Left ventricle myocardium inferior (tissue), 1 donor: ENCODE measurements around the gene GABRB3. TPM values are rescaled to one million over a fixed set of nuclear protein-coding genes. Genes with fewer than 3 reads are reported as not detected.

Experiments used
- DNase-seq: peaks from one replicate; pipeline ENCODE4 v3.0.0-alpha.2; 2020
- H3K27ac ChIP-seq: fragments of 200-600 bp; replicated peaks from 2 replicates; pipeline ENCODE4 v1.8.0; 2021
- H3K27me3 ChIP-seq: fragments of 200-600 bp; 2 replicates; pipeline ENCODE4 v1.8.0; 2021; ENCODE audit warnings: low read depth
- H3K36me3 ChIP-seq: fragments of 200-600 bp; 2 replicates; pipeline ENCODE4 v1.8.0; 2021
- H3K4me1 ChIP-seq: fragments of 200-600 bp; 2 replicates; pipeline ENCODE4 v1.8.0; 2021
- H3K4me3 ChIP-seq: fragments of 200-600 bp; 2 replicates; pipeline ENCODE4 v1.8.0; 2021; ENCODE audit warnings: mild to moderate bottlenecking, moderate library complexity
- H3K9me3 ChIP-seq: fragments of 200-600 bp; replicated peaks from 2 replicates; pipeline ENCODE4 v1.8.0; 2021
- CTCF ChIP-seq: fragments of 200-600 bp; IDR thresholded peaks from 2 replicates; pipeline ENCODE4 v1.8.0; 2021; ENCODE audit warnings: antibody characterized with exemption, mild to moderate bottlenecking, borderline replicate concordance
- intact Hi-C: fragments of 100-400 bp; cut with micrococcal nuclease; formaldehyde crosslinking; loops from one replicate; pipeline ENCODE4 v1.11.0; 2022
- total RNA-seq: library from RNA; stranded (reverse); fragmentation: NEBNext Ultra II Directional; extraction: Animal tissue kit (Norgen Biotek cat#: 25700); gene quantifications from one replicate; pipeline ENCODE4 v1.2.1, GENCODE V29; 2021
- donor health status: DM: no; HTN: yes; CAD: no; lungs with severe emphysema.

GABRB3 gene
- total RNA-seq, 1 donor from 2014 or later, result 2.4 TPM

GRCh38 chr15:26531489-26531888 is 241.4 kb downstream of the GABRB3 start:
- no peak overlapping the region for H3K4me3 ChIP-seq
- no peak for TF ChIP-seq CTCF
- DNase-seq, result no peak
- no peaks in the 10 kb centered on the region for H3K4me1 ChIP-seq
- peaks cover 31% of the 10 kb centered on the region for H3K9me3 ChIP-seq
- no peaks in the 10 kb centered on the region for H3K36me3 ChIP-seq
- intact Hi-C loops, result no loop called here
- no peaks in the 10 kb centered on the region for H3K27me3 ChIP-seq
- H3K27ac ChIP-seq, result no peak overlapping the region

- no peak for DNase-seq
- intact Hi-C loops, result no loop called here
- TF ChIP-seq CTCF, result no peak
Measured at GRCh38 chr15:26525096-26525495, 247.8 kb downstream of the GABRB3 start.

DNA sequence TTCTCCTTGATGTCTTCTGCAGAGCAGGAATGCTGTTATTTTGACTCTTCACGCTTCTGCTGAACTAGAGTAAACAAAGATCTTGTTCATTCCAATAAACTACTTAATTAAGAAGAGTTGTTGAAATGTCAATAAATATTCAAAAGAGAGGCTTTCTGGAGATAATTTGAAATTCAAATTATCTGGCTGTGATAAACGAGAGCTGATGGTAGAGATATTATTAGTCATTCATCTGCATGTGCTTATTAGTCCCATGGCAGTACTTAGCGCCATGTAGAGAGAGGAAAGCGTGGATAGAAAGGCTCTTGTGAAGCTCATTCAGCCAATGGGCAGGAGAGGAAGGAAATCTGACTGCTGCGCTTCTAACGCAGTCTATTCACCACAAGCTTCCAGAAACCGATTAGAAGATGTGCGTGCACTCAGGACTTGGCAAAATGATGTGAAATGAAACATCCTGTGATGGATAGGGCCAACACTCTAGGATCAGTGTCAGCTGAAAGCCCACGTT is 251.1 kb downstream of the GABRB3 start:
- H3K27ac ChIP-seq, result no peak overlapping the region
- no peaks in the 10 kb centered on the region for H3K4me1 ChIP-seq
- intact Hi-C loops, result no loop called here
- H3K4me3 ChIP-seq, result no peak overlapping the region
- TF ChIP-seq CTCF, result no peak
- peaks cover 13% of the 10 kb centered on the region for H3K9me3 ChIP-seq
- no peak for DNase-seq
- H3K27me3 ChIP-seq, result no peaks in the 10 kb centered on the region
- H3K36me3 ChIP-seq, result no peaks in the 10 kb centered on the region

More at GRCh38 chr15:26525096-26525495, 247.8 kb downstream of the GABRB3 start:
- Histone ChIP-seq H3K9me3 (peaks cover 13% of the 10 kb centered on the region), H3K36me3 (no peaks in the 10 kb centered on the region), H3K27ac (no peak overlapping the region), H3K27me3 (no peaks in the 10 kb centered on the region), H3K4me3 (no peak overlapping the region), H3K4me1 (no peaks in the 10 kb centered on the region)

DNA sequence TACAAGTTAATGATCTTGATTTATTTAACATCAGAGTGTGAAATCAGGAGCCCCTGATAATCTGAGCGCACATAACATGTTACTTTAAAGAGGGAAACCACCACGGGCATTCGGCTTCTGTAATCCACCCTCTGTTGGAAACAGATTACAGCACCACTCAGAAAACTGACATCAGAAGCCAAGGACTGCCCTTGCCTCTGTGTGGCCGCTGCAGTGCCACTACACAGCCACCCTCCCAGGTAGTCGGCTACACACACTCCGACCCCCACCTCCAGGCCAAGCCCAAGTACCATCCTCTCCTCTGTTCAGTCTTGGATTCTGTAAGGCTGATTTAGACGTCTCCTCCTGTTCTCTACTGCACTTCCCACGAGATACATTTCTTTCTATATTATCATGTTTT is 251.7 kb downstream of the GABRB3 start:
- Histone ChIP-seq H3K27ac (no peak overlapping the region), H3K4me1 (no peaks in the 10 kb centered on the region), H3K9me3 (peaks cover 13% of the 10 kb centered on the region), H3K27me3 (no peaks in the 10 kb centered on the region), H3K36me3 (no peaks in the 10 kb centered on the region), H3K4me3 (no peak overlapping the region)
- intact Hi-C loops, result no loop called here
- TF ChIP-seq CTCF, result no peak
- no peak for DNase-seq

- Histone ChIP-seq H3K4me3 (no peak overlapping the region), H3K27me3 (no peaks in the 10 kb centered on the region), H3K27ac (no peak overlapping the region), H3K9me3 (no peaks in the 10 kb centered on the region), H3K36me3 (no peaks in the 10 kb centered on the region), H3K4me1 (no peaks in the 10 kb centered on the region)
- no peak for TF ChIP-seq CTCF
- intact Hi-C loops, result no loop called here
- no peak for DNase-seq
Measured at GRCh38 chr15:26518885-26519284, 254.0 kb downstream of the GABRB3 start.
